GM12875 (cell line): ENCODE results near the gene OGFR.

ENCODE experiments used
- H3K4me3 ChIP-seq: one replicate; pipeline ENCODE4 v1.5.1; 2011; ENCODE audit warnings: low read depth, low read length, control low read depth
- CTCF ChIP-seq: IDR thresholded peaks from 2 replicates; pipeline ENCODE4 v1.5.1; 2011; ENCODE audit warnings: low read depth, mild to moderate bottlenecking, control low read depth, inconsistent platforms, low read length, moderate library complexity, borderline replicate concordance; ENCODE audit not compliant: insufficient read depth

OGFR gene

GRCh38 chr20:62782893-62783278, 21.7 kb upstream of the OGFR start:
- no peak overlapping the region for H3K4me3 ChIP-seq
- TF ChIP-seq CTCF = no peak

GRCh38 chr20:62784497-62784896, 20.1 kb upstream of the OGFR start:
- H3K4me3 ChIP-seq = no peak overlapping the region
- TF ChIP-seq CTCF = no peak

- TF ChIP-seq CTCF = no peak
- no peak overlapping the region for H3K4me3 ChIP-seq
These were observed 19.2 kb upstream of the OGFR start for GRCh38 chr20:62785393-62785792.

GRCh38 chr20:62786157-62786556, 18.5 kb upstream of the OGFR start:
- TF ChIP-seq CTCF = no peak
- no peak overlapping the region for H3K4me3 ChIP-seq

GRCh38 chr20:62787321-62787720, 17.3 kb upstream of the OGFR start:
- TF ChIP-seq CTCF = no peak
- no peak overlapping the region for H3K4me3 ChIP-seq

DNA sequence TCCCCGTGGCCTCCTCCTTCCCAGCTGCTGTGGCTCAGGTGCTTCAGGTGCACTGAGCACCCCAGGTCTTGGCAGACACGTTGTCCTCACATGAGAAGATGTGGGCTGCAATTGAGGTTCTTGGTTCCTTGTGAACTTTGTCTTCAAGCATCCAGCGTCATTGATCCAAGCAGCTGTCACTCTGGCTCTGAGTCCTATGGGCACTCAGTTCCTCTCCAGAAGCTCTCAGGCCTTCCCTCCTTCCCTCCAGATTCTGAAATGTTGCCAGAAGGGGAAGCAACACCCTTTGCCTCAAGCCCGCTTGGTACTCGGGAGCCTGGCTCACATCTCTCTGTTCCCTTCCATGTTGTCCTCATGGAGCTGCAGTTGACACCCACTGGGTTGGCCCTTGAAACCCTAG, 16.8 kb upstream of the OGFR start:
- no peak for TF ChIP-seq CTCF

DNA sequence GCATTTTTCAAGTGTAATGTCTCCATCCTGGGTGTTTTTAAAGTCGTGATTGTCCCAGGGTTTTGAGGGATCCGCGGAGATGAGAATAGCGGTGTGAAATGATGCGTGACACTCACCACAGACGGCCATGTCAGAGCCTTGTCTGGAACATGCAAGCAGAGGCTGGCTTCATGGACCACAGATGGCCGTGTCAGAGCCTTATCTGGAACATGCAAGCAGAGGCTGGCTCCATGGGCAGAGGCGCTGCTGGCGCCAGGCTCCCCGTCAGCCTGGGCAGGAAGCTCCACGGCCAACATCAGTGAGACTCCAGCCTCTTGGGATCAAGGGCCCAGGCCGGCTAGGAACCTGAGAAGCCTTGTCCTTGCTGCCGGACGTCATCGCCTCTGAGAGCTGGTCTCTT, 16.0 kb upstream of the OGFR start:
- TF ChIP-seq CTCF = no peak
- no peak overlapping the region for H3K4me3 ChIP-seq

More for the DNA sequence above, 16.8 kb upstream of the OGFR start:
- H3K4me3 ChIP-seq = no peak overlapping the region
